Measurements from ENCODE around the gene ASB16. TPM values are rescaled to one million over a fixed set of nuclear protein-coding genes. Genes with fewer than 3 reads are reported as not detected.
"Not testable (repeated sequence)": the region's sequence is repeated elsewhere in the genome, so short reads cannot be mapped to it uniquely, and the experiment has no call there.

ASB16 gene
- total and polyA plus RNA-seq, 12 donors = 0.64 to 16.4 (median 13.4) TPM

- intact Hi-C loops (cut with DNase I) = loop anchor here in 3 of 10 donors (10.0 kb wide), 1 partner anchor 186 kb away; the partner anchor contains the start of gene PPY (in 3 of the 3)
Measured at GRCh38 chr17:44130693-44131349, 39.7 kb upstream of the ASB16 start.

GRCh38 chr17:44131372-44131771, 39.1 kb upstream of the ASB16 start:
- not testable (repeated sequence) for H3K27ac ChIP-seq, H3K27me3 ChIP-seq, H3K9me3 ChIP-seq, DNase-seq, H3K4me1 ChIP-seq, H3K36me3 ChIP-seq, H3K4me3 ChIP-seq, ATAC-seq
- WGBS, 2 donors = 93 to 94% methylated on average over 12 of the region's 12 CpGs
- intact Hi-C loops (cut with DNase I) = loop anchor here in 3 of 10 donors (10.0 kb wide), 1 partner anchor 187 kb away; the partner anchor contains the start of gene PPY (in 3 of the 3)

More at GRCh38 chr17:44130693-44131349, 39.7 kb upstream of the ASB16 start:
- DNase-seq (no peak), ATAC-seq (no peak)
- Histone ChIP-seq H3K27me3 (no peaks in the 10 kb centered on the region), H3K9me3 (no peaks in the 10 kb centered on the region), H3K27ac (no peak overlapping the region), H3K36me3 (no peaks in the 10 kb centered on the region), H3K4me3 (no peak overlapping the region), H3K4me1 (peaks cover 0 to 7% (median 0%) of the 10 kb centered on the region in 9 donors)
- TF ChIP-seq CTCF (IDR thresholded peaks at IDR 0.05) = no peak
- WGBS, 2 donors = 87 to 89% methylated on average over 5 of the region's 5 CpGs

GRCh38 chr17:44132275-44132821, 38.2 kb upstream of the ASB16 start:
- ATAC-seq = no peak
- no peaks in the 10 kb centered on the region for H3K36me3 ChIP-seq
- no peak for TF ChIP-seq CTCF (IDR thresholded peaks at IDR 0.05)
- no peaks in the 10 kb centered on the region for H3K27me3 ChIP-seq
- no peak for DNase-seq
- peaks cover 0 to 7% (median 0%) of the 10 kb centered on the region in 9 donors for H3K4me1 ChIP-seq
- H3K4me3 ChIP-seq = no peak overlapping the region
- no peaks in the 10 kb centered on the region for H3K9me3 ChIP-seq
- intact Hi-C loops (cut with DNase I) = loop anchor here in 3 of 10 donors (10.0 kb wide), 1 partner anchor 188 kb away; the partner anchor contains the start of gene PPY (in 3 of the 3)
- H3K27ac ChIP-seq = no peak overlapping the region

- H3K9me3 ChIP-seq = no peaks in the 10 kb centered on the region
- WGBS, 2 donors = 77 to 79% methylated on average over 4 of the region's 4 CpGs
- intact Hi-C loops (cut with DNase I) = loop anchor here in 3 of 10 donors (10.0 kb wide), 1 partner anchor 189 kb away; the partner anchor contains the start of gene PPY (in 3 of the 3)
- H3K4me1 ChIP-seq = peaks cover 0 to 23% (median 6%) of the 10 kb centered on the region in 9 donors
- H3K4me3 ChIP-seq = no peak overlapping the region
- no peak for ATAC-seq
- no peak for TF ChIP-seq CTCF (IDR thresholded peaks at IDR 0.05)
- peaks cover 0 to 8% (median 0%) of the 10 kb centered on the region in 7 donors for H3K27me3 ChIP-seq
- no peak for DNase-seq
- no peak overlapping the region for H3K27ac ChIP-seq
- no peaks in the 10 kb centered on the region for H3K36me3 ChIP-seq
Measured at GRCh38 chr17:44133918-44134476, 36.5 kb upstream of the ASB16 start.

Measured in heart right ventricle (tissue), 16 donors.